Mammary epithelial cell (primary cell): Measurements from ENCODE around the gene SLC24A3.

Source experiments
- CTCF ChIP-seq, 2 donors: IDR thresholded peaks in 1 of 2; conservative IDR thresholded peaks in 1 of 2; 2 replicates each; pipeline ENCODE4 v1.5.1; 2011 to 2012; ENCODE audit warnings: inconsistent platforms in 2 of 2, low read length in 2 of 2, mild to moderate bottlenecking in 2 of 2, control low read depth in 1 of 2, low read depth in 1 of 2; ENCODE audit not compliant: insufficient read depth in 1 of 2; ENCODE audit errors: extremely low read depth in 1 of 2
- EZH2 ChIP-seq: IDR thresholded peaks from 2 replicates; pipeline ENCODE4 v1.6.1; 2012; ENCODE audit warnings: low read length, inconsistent platforms, borderline replicate concordance

- TF ChIP-seq CTCF (conservative IDR thresholded peaks at IDR 0.05 in 1 of 2, IDR thresholded peaks at IDR 0.05 in 1 of 2; ENCODE audit: extremely low read depth in 1 of 2, insufficient read depth in 1 of 2, low read depth in 1 of 2, low read length in 2 of 2) (no peak), EZH2 (no peak)
Observed at GRCh38 chr20:19446246-19446645, 233.8 kb downstream of the SLC24A3 start.
